ENCODE results near the gene CEP43.

- no peak for TF ChIP-seq CTCF (IDR thresholded peaks at IDR 0.05)
- TF ChIP-seq POLR2A (IDR thresholded peaks at IDR 0.05), result no peak
Observed at GRCh38 chr6:166957087-166957804, 42.0 kb upstream of the CEP43 start.

All from vagina (tissue), 2 donors.